ENCODE results near the gene OSBPL2. TPM values are rescaled to one million over a fixed set of nuclear protein-coding genes. Genes with fewer than 3 reads are reported as not detected.

The OSBPL2 gene
- total RNA-seq, 1 donor from 2014 or later, result 29.9 TPM

- Mint-ChIP-seq H3K4me3 (ENCODE audit: low read depth) (no peak overlapping the region), H3K9me3 (no peaks in the 10 kb centered on the region), H3K27me3 (ENCODE audit: low read depth) (no peaks in the 10 kb centered on the region), H3K4me1 (ENCODE audit: low read depth) (no peaks in the 10 kb centered on the region), H3K27ac (no peak overlapping the region), H3K36me3 (ENCODE audit: low read depth) (peaks cover 23% of the 10 kb centered on the region)
- intact Hi-C loops (cut with micrococcal nuclease), result no loop called here
- no peak for DNase-seq (ENCODE audit: low spot score)
Observed at GRCh38 chr20:62268228-62268900, 30.0 kb downstream of the OSBPL2 start.

- Mint-ChIP-seq H3K27ac (no peak overlapping the region), H3K4me3 (ENCODE audit: low read depth) (no peak overlapping the region), H3K27me3 (ENCODE audit: low read depth) (no peaks in the 10 kb centered on the region), H3K4me1 (ENCODE audit: low read depth) (no peaks in the 10 kb centered on the region), H3K36me3 (ENCODE audit: low read depth) (peaks cover 28% of the 10 kb centered on the region), H3K9me3 (no peaks in the 10 kb centered on the region)
- intact Hi-C loops (cut with micrococcal nuclease), result no loop called here
- DNase-seq (ENCODE audit: low spot score), result no peak
Observed at GRCh38 chr20:62269378-62269777, 31.1 kb downstream of the OSBPL2 start.

DNA sequence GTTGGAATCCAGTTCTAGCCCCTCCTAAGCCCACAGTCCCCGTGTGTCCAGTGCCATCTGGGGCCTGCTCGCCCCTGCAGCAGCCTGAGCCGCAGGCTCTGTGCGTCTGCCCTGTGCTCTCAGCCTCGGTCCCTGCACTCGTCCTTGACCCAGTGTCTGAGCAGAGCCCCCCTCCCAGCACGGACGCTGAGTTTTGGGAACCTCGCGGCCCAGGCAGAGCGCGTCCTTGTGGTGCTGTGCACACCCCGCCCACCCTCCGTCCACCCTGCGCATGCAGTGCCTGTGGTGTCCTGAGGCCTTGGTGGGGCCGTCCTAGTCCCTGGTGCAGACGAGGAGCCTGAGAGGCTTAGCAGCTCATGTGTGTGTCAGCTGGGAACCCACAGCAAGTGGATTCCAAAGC, 31.6 kb downstream of the OSBPL2 start:
- H3K4me3 Mint-ChIP-seq (ENCODE audit: low read depth), result no peak overlapping the region
- H3K27ac Mint-ChIP-seq, result no peak overlapping the region
- no peaks in the 10 kb centered on the region for H3K9me3 Mint-ChIP-seq
- no peak for DNase-seq (ENCODE audit: low spot score)
- H3K36me3 Mint-ChIP-seq (ENCODE audit: low read depth), result peaks cover 24% of the 10 kb centered on the region
- H3K27me3 Mint-ChIP-seq (ENCODE audit: low read depth), result no peaks in the 10 kb centered on the region
- H3K4me1 Mint-ChIP-seq (ENCODE audit: low read depth), result no peaks in the 10 kb centered on the region
- intact Hi-C loops (cut with micrococcal nuclease), result no loop called here

DNA sequence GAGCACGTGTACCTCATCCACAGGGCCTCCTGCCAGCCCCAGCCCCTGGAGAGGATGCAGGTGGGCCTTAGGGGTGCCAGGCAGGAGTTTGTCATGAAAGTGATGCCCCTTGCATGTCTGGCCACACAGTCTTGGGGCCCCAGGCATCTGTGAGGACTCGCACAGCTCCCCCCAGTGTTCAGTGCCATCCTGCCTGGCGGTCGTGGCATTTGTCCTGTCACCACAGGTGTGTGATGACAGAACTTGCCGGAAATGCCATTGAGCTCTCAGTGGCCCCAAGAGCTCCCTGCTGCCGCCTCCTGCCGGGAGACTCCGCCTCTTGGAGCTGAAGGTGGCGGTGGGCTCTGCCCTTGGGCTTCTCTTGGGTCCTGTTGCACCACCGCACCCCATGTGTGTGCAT, 33.9 kb downstream of the OSBPL2 start:
- peaks cover 14% of the 10 kb centered on the region for H3K36me3 Mint-ChIP-seq (ENCODE audit: low read depth)
- H3K27me3 Mint-ChIP-seq (ENCODE audit: low read depth), result no peaks in the 10 kb centered on the region
- H3K9me3 Mint-ChIP-seq, result no peaks in the 10 kb centered on the region
- no peak overlapping the region for H3K27ac Mint-ChIP-seq
- H3K4me3 Mint-ChIP-seq (ENCODE audit: low read depth), result no peak overlapping the region
- no peak for DNase-seq (ENCODE audit: low spot score)
- intact Hi-C loops (cut with micrococcal nuclease), result no loop called here
- no peaks in the 10 kb centered on the region for H3K4me1 Mint-ChIP-seq (ENCODE audit: low read depth)

DNA sequence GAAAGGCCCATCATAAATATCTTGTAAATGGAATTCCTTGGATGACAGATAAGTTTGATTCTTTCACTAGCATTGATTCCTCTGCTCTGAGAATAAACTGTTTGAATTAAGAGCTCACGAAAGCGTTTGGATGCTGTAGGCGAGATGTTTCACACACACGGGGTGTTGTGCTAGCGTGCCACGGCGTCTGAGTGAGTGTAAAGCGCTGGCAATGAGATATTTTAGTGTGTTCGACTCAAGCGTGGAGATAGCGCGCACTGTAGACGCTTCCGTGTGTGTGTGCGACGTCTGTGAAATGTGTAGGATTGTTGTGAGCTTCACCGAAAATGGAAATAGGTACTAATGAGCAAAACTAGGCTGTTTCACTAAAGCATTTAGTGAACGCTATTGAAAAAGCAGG, 35.1 kb downstream of the OSBPL2 start:
- peaks cover 14% of the 10 kb centered on the region for H3K36me3 Mint-ChIP-seq (ENCODE audit: low read depth)
- H3K27ac Mint-ChIP-seq, result no peak overlapping the region
- H3K4me3 Mint-ChIP-seq (ENCODE audit: low read depth), result no peak overlapping the region
- intact Hi-C loops (cut with micrococcal nuclease), result no loop called here
- no peaks in the 10 kb centered on the region for H3K4me1 Mint-ChIP-seq (ENCODE audit: low read depth)
- no peak for DNase-seq (ENCODE audit: low spot score)
- no peaks in the 10 kb centered on the region for H3K9me3 Mint-ChIP-seq
- H3K27me3 Mint-ChIP-seq (ENCODE audit: low read depth), result no peaks in the 10 kb centered on the region

- Mint-ChIP-seq H3K4me1 (ENCODE audit: low read depth) (no peaks in the 10 kb centered on the region), H3K36me3 (ENCODE audit: low read depth) (peaks cover 17% of the 10 kb centered on the region), H3K27ac (no peak overlapping the region), H3K27me3 (ENCODE audit: low read depth) (no peaks in the 10 kb centered on the region), H3K9me3 (no peaks in the 10 kb centered on the region), H3K4me3 (ENCODE audit: low read depth) (no peak overlapping the region)
- DNase-seq (ENCODE audit: low spot score), result no peak
- intact Hi-C loops (cut with micrococcal nuclease), result no loop called here
Observed at GRCh38 chr20:62274332-62274950, 36.1 kb downstream of the OSBPL2 start.

DNA sequence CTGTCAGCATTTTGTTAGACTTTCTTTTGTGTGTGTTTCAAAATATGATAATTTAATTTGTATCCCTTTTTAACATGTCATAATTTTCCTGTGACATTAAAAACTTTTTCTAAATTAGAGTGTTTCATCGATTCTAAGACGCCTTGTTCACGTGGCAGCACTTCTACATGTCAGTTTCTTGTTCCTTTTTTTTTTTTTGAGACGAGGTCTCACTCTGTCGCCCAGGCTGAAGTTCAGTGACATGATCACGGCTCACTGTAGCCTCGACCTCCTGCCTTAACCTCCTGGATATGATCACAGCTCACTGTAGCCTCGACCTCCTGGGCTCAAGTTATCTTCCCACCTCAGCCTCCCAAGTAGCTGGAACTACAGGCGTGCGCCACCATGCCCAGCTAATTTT, 36.9 kb downstream of the OSBPL2 start:
- no peak overlapping the region for H3K4me3 Mint-ChIP-seq (ENCODE audit: low read depth)
- no peak for DNase-seq (ENCODE audit: low spot score)
- no peaks in the 10 kb centered on the region for H3K9me3 Mint-ChIP-seq
- H3K27ac Mint-ChIP-seq, result no peak overlapping the region
- no peaks in the 10 kb centered on the region for H3K4me1 Mint-ChIP-seq (ENCODE audit: low read depth)
- H3K36me3 Mint-ChIP-seq (ENCODE audit: low read depth), result peaks cover 17% of the 10 kb centered on the region
- intact Hi-C loops (cut with micrococcal nuclease), result no loop called here
- H3K27me3 Mint-ChIP-seq (ENCODE audit: low read depth), result no peaks in the 10 kb centered on the region

GRCh38 chr20:62276439-62276838, 38.1 kb downstream of the OSBPL2 start:
- no peak for DNase-seq (ENCODE audit: low spot score)
- no peaks in the 10 kb centered on the region for H3K9me3 Mint-ChIP-seq
- H3K4me3 Mint-ChIP-seq (ENCODE audit: low read depth), result no peak overlapping the region
- H3K27ac Mint-ChIP-seq, result no peak overlapping the region
- no peaks in the 10 kb centered on the region for H3K27me3 Mint-ChIP-seq (ENCODE audit: low read depth)
- peaks cover 18% of the 10 kb centered on the region for H3K36me3 Mint-ChIP-seq (ENCODE audit: low read depth)
- no peaks in the 10 kb centered on the region for H3K4me1 Mint-ChIP-seq (ENCODE audit: low read depth)
- intact Hi-C loops (cut with micrococcal nuclease), result no loop called here

GRCh38 chr20:62277253-62277652, 38.9 kb downstream of the OSBPL2 start:
- Mint-ChIP-seq H3K27ac (no peak overlapping the region), H3K4me1 (ENCODE audit: low read depth) (no peaks in the 10 kb centered on the region), H3K4me3 (ENCODE audit: low read depth) (no peak overlapping the region), H3K9me3 (no peaks in the 10 kb centered on the region), H3K36me3 (ENCODE audit: low read depth) (peaks cover 25% of the 10 kb centered on the region), H3K27me3 (ENCODE audit: low read depth) (no peaks in the 10 kb centered on the region)
- DNase-seq (ENCODE audit: low spot score), result no peak
- intact Hi-C loops (cut with micrococcal nuclease), result no loop called here

- DNase-seq (ENCODE audit: low spot score), result no peak
- no peaks in the 10 kb centered on the region for H3K27me3 Mint-ChIP-seq (ENCODE audit: low read depth)
- H3K4me3 Mint-ChIP-seq (ENCODE audit: low read depth), result no peak overlapping the region
- no peaks in the 10 kb centered on the region for H3K4me1 Mint-ChIP-seq (ENCODE audit: low read depth)
- no peaks in the 10 kb centered on the region for H3K9me3 Mint-ChIP-seq
- no peak overlapping the region for H3K27ac Mint-ChIP-seq
- peaks cover 15% of the 10 kb centered on the region for H3K36me3 Mint-ChIP-seq (ENCODE audit: low read depth)
- intact Hi-C loops (cut with micrococcal nuclease), result no loop called here
Observed at GRCh38 chr20:62280303-62280702, 42.0 kb downstream of the OSBPL2 start.

- Mint-ChIP-seq H3K27me3 (ENCODE audit: low read depth) (no peaks in the 10 kb centered on the region), H3K4me1 (ENCODE audit: low read depth) (no peaks in the 10 kb centered on the region), H3K27ac (no peak overlapping the region), H3K4me3 (ENCODE audit: low read depth) (no peak overlapping the region), H3K9me3 (no peaks in the 10 kb centered on the region), H3K36me3 (ENCODE audit: low read depth) (peaks cover 15% of the 10 kb centered on the region)
- no peak for DNase-seq (ENCODE audit: low spot score)
- intact Hi-C loops (cut with micrococcal nuclease), result no loop called here
Observed at GRCh38 chr20:62281161-62281933, 43.0 kb downstream of the OSBPL2 start.

GRCh38 chr20:62282103-62282502, 43.8 kb downstream of the OSBPL2 start:
- no peaks in the 10 kb centered on the region for H3K4me1 Mint-ChIP-seq (ENCODE audit: low read depth)
- no peak for DNase-seq (ENCODE audit: low spot score)
- no peaks in the 10 kb centered on the region for H3K9me3 Mint-ChIP-seq
- peaks cover 15% of the 10 kb centered on the region for H3K36me3 Mint-ChIP-seq (ENCODE audit: low read depth)
- intact Hi-C loops (cut with micrococcal nuclease), result no loop called here
- H3K27me3 Mint-ChIP-seq (ENCODE audit: low read depth), result no peaks in the 10 kb centered on the region
- no peak overlapping the region for H3K4me3 Mint-ChIP-seq (ENCODE audit: low read depth)
- no peak overlapping the region for H3K27ac Mint-ChIP-seq

GRCh38 chr20:62282877-62283503, 44.7 kb downstream of the OSBPL2 start:
- peaks cover 15% of the 10 kb centered on the region for H3K36me3 Mint-ChIP-seq (ENCODE audit: low read depth)
- H3K27me3 Mint-ChIP-seq (ENCODE audit: low read depth), result no peaks in the 10 kb centered on the region
- H3K4me1 Mint-ChIP-seq (ENCODE audit: low read depth), result no peaks in the 10 kb centered on the region
- no peaks in the 10 kb centered on the region for H3K9me3 Mint-ChIP-seq
- DNase-seq (ENCODE audit: low spot score), result no peak
- H3K27ac Mint-ChIP-seq, result no peak overlapping the region
- intact Hi-C loops (cut with micrococcal nuclease), result no loop called here
- no peak overlapping the region for H3K4me3 Mint-ChIP-seq (ENCODE audit: low read depth)

All from activated T-helper 2 cell treated with anti-CD3 and anti-CD28 coated beads, Interferon-gamma antibody, Interleukin-2, Interleukin-4, amounts not matched to agents 10 μg/mL and 5 μg/mL and 100 μg/mL, durations not matched to agents 14 hours and 24 hours and 36 hours (primary cell).